GM23338 (cell line): ENCODE results near the gene KRTAP12-4. TPM values are rescaled to one million over a fixed set of nuclear protein-coding genes. Genes with fewer than 3 reads are reported as not detected.

Source experiments
- ATAC-seq: fragments of 200-7000 bp; cut with Tn5 transposase; 3 replicates; pipeline ENCODE4 v1.9.1; 2020
- DNase-seq: peaks from one replicate; pipeline ENCODE4 v3.0.0-alpha.2; 2015; ENCODE audit warnings: low spot score
- H2AFZ ChIP-seq: fragments of 200-600 bp; sonication (generic); 2 replicates; pipeline ENCODE4 v1.8.0; 2016; ENCODE audit warnings: antibody characterized with exemption, mild to moderate bottlenecking, moderate library complexity
- H3F3A ChIP-seq: fragments of 200-600 bp; sonication (generic); replicated peaks from 2 replicates; pipeline ENCODE4 v1.8.0; 2017; ENCODE audit warnings: antibody characterized with exemption, mixed run types, low read depth
- H3K27ac ChIP-seq: fragments of 200-600 bp; sonication (generic); 2 replicates; pipeline ENCODE4 v1.6.1; 2016; ENCODE audit warnings: low read depth
- H3K27me3 ChIP-seq: fragments of 200-600 bp; sonication (generic); 2 replicates; pipeline ENCODE4 v1.8.0; 2016; ENCODE audit warnings: mild to moderate bottlenecking, mixed run types, moderate library complexity; ENCODE audit not compliant: insufficient read depth
- H3K36me3 ChIP-seq: fragments of 200-600 bp; sonication (generic); 2 replicates; pipeline ENCODE4 v1.8.0; 2016; ENCODE audit warnings: mild to moderate bottlenecking; ENCODE audit not compliant: insufficient read depth
- H3K4me1 ChIP-seq: fragments of 200-600 bp; sonication (generic); 2 replicates; pipeline ENCODE4 v1.8.0; 2016; ENCODE audit warnings: mild to moderate bottlenecking, moderate library complexity; ENCODE audit not compliant: insufficient read depth
- H3K4me2 ChIP-seq: fragments of 200-600 bp; sonication (generic); 2 replicates; pipeline ENCODE4 v1.7.1; 2017; ENCODE audit warnings: mixed run types
- H3K4me3 ChIP-seq: fragments of 200-600 bp; sonication (generic); 2 replicates; pipeline ENCODE4 v1.6.1; 2016; ENCODE audit warnings: mixed run types
- H3K79me2 ChIP-seq: fragments of 200-600 bp; sonication (generic); replicated peaks from 2 replicates; pipeline ENCODE4 v1.8.0; 2017; ENCODE audit warnings: mild to moderate bottlenecking; ENCODE audit not compliant: insufficient read depth
- H3K9me2 ChIP-seq: fragments of 200-600 bp; sonication (generic); 2 replicates; pipeline ENCODE4 v1.8.0; 2017; ENCODE audit not compliant: insufficient read depth
- H4K20me1 ChIP-seq: fragments of 200-600 bp; sonication (generic); replicated peaks from 2 replicates; pipeline ENCODE4 v1.8.0; 2017; ENCODE audit warnings: mild to moderate bottlenecking; ENCODE audit not compliant: insufficient read depth
- H3K27ac Mint-ChIP-seq: 2 replicates; pipeline ENCODE4 v1.8.0; 2020; ENCODE audit warnings: inconsistent platforms, mild to moderate bottlenecking, moderate library complexity, mixed read lengths
- H3K27me3 Mint-ChIP-seq: 3 replicates; pipeline ENCODE4 v1.8.0; 2022; ENCODE audit warnings: low read depth, mild to moderate bottlenecking, moderate library complexity, mixed read lengths, inconsistent platforms; ENCODE audit not compliant: insufficient read depth, poor library complexity
- H3K36me3 Mint-ChIP-seq: 3 replicates; pipeline ENCODE4 v1.8.0; 2021; ENCODE audit warnings: low read depth, mild to moderate bottlenecking, inconsistent platforms, moderate library complexity, mixed read lengths
- H3K4me1 Mint-ChIP-seq: 3 replicates; pipeline ENCODE4 v1.8.0; 2020; ENCODE audit warnings: mild to moderate bottlenecking, inconsistent platforms, mixed read lengths
- H3K4me3 Mint-ChIP-seq: 3 replicates; pipeline ENCODE4 v1.8.0; 2021; ENCODE audit warnings: moderate library complexity, mild to moderate bottlenecking, inconsistent platforms, mixed read lengths
- H3K9me3 Mint-ChIP-seq: 3 replicates; pipeline ENCODE4 v1.8.0; 2020; ENCODE audit warnings: moderate library complexity, mild to moderate bottlenecking, inconsistent platforms, mixed read lengths
- CREB1 ChIP-seq: fragments of 250-450 bp; sonication (Bioruptor Pico); IDR thresholded peaks from 2 replicates; pipeline ENCODE4 v1.5.0; 2020; ENCODE audit warnings: low read depth, mild to moderate bottlenecking, moderate library complexity
- CTCF ChIP-seq, 2 experiments: fragments of 200-600 bp in 1 of 2; sonication (generic) in 1 of 2; conservative IDR thresholded peaks; 2 replicates each; pipeline versions ENCODE4 v1.5.1 to v1.6.1; 2016 to 2017; ENCODE audit warnings: antibody characterized with exemption in 2 of 2, low read depth in 2 of 2, mild to moderate bottlenecking in 2 of 2, moderate library complexity in 1 of 2
- ETS1 ChIP-seq: IDR thresholded peaks from 2 replicates; pipeline ENCODE4 v1.6.1; 2016; ENCODE audit warnings: antibody characterized with exemption
- EZH2 ChIP-seq: fragments of 200-600 bp; sonication (generic); IDR thresholded peaks from one replicate; pipeline ENCODE4 v1.8.0; 2017; ENCODE audit warnings: antibody characterized with exemption, mild to moderate bottlenecking, low read depth; ENCODE audit not compliant: unreplicated experiment
- EZH2phosphoT487 ChIP-seq: fragments of 200-600 bp; sonication (generic); IDR thresholded peaks from one replicate; pipeline ENCODE4 v1.8.1; 2018; ENCODE audit warnings: antibody characterized with exemption; ENCODE audit not compliant: unreplicated experiment
- JUNB ChIP-seq: IDR thresholded peaks from one replicate; pipeline ENCODE4 v1.6.1; 2016; ENCODE audit warnings: antibody characterized with exemption; ENCODE audit not compliant: unreplicated experiment
- NANOG ChIP-seq: IDR thresholded peaks from 2 replicates; pipeline ENCODE4 v1.6.1; 2016; ENCODE audit warnings: antibody characterized with exemption, borderline replicate concordance
- POLR2AphosphoS5 ChIP-seq: IDR thresholded peaks from 2 replicates; pipeline ENCODE4 v1.6.1; 2016; ENCODE audit warnings: antibody characterized with exemption, low read depth
- REST ChIP-seq: IDR thresholded peaks from one replicate; pipeline ENCODE4 v1.6.1; 2018; ENCODE audit warnings: antibody characterized with exemption; ENCODE audit not compliant: unreplicated experiment
- STAT1 ChIP-seq: IDR thresholded peaks from one replicate; pipeline ENCODE4 v1.6.1; 2016; ENCODE audit warnings: antibody characterized with exemption; ENCODE audit not compliant: unreplicated experiment
- ZNF114 ChIP-seq: fragments of 250-450 bp; sonication (Bioruptor Pico); IDR thresholded peaks from 2 replicates; pipeline ENCODE4 v1.5.0; 2020; ENCODE audit warnings: mild to moderate bottlenecking, moderate library complexity
- ZNF331 ChIP-seq: fragments of 250-450 bp; sonication (Bioruptor Pico); IDR thresholded peaks from 2 replicates; pipeline ENCODE4 v1.5.0; 2020; ENCODE audit warnings: low read depth, mild to moderate bottlenecking, moderate library complexity
- ZNF462 ChIP-seq: fragments of 250-450 bp; sonication (Bioruptor Pico); IDR thresholded peaks from 2 replicates; pipeline ENCODE4 v1.5.0; 2020; ENCODE audit warnings: mild to moderate bottlenecking, moderate library complexity
- polyA plus RNA-seq: library from polyadenylated mRNA; unstranded; fragments of >200 nt; fragmentation: Nextera tagmentation; extraction: Ambion mirVana; gene quantifications from 2 replicates; pipeline ENCODE4 v1.2.1, GENCODE V29; 2016
- total RNA-seq: library from RNA; depleted of rRNA; stranded (reverse); fragments of >200 nt; shearing (Covaris generic); gene quantifications from 2 replicates; pipeline ENCODE4 v1.2.3, GENCODE V29; 2014

Gene KRTAP12-4
- total and polyA plus RNA-seq, 2 experiments from 2014 or later = not detected

- no peak overlapping the region for H2AFZ ChIP-seq
- DNase-seq (no peak), ATAC-seq (no peak)
- no peak overlapping the region for H3K27ac ChIP-seq
- no peaks in the 10 kb centered on the region for H3K9me2 ChIP-seq
- H3K27me3 Mint-ChIP-seq = peaks cover 10% of the 10 kb centered on the region
- no peaks in the 10 kb centered on the region for H3K79me2 ChIP-seq
- H3K9me3 Mint-ChIP-seq = peaks cover 32% of the 10 kb centered on the region
- no peaks in the 10 kb centered on the region for H3F3A ChIP-seq
- no peak overlapping the region for H3K27ac Mint-ChIP-seq
- H3K4me1 ChIP-seq = no peaks in the 10 kb centered on the region
- H3K4me1 Mint-ChIP-seq = peaks cover 3% of the 10 kb centered on the region
- no peak overlapping the region for H3K4me2 ChIP-seq
- no peak overlapping the region for H3K4me3 ChIP-seq
- H3K36me3 Mint-ChIP-seq = peaks cover 8% of the 10 kb centered on the region; the same call in 2 of the 3 replicates
- H4K20me1 ChIP-seq = no peaks in the 10 kb centered on the region
- TF ChIP-seq NANOG = no peak
- TF ChIP-seq ZNF462 (CRISPR knock-in tag) = no peak
- no peak for TF ChIP-seq EZH2
- TF ChIP-seq ETS1 = no peak
- TF ChIP-seq CTCF (conservative IDR thresholded peaks at IDR 0.05; ENCODE audit: low read depth in 2 of 2) = no peak
- TF ChIP-seq POLR2AphosphoS5 = no peak
- TF ChIP-seq CREB1 = no peak
- TF ChIP-seq ZNF114 (CRISPR knock-in tag) = no peak
- TF ChIP-seq ZNF331 (CRISPR knock-in tag) = no peak
- no peak for TF ChIP-seq STAT1
- no peak for TF ChIP-seq REST
- TF ChIP-seq JUNB = no peak
- TF ChIP-seq EZH2phosphoT487 = no peak
- H3K36me3 ChIP-seq = no peaks in the 10 kb centered on the region
- H3K27me3 ChIP-seq = no peaks in the 10 kb centered on the region
- no peak overlapping the region for H3K4me3 Mint-ChIP-seq
Observed at GRCh38 chr21:44640761-44641160, 13.7 kb downstream of the KRTAP12-4 start.
